Stimulated activated CD4-positive, alpha-beta T cell treated with anti-CD3 and anti-CD28 coated beads, Interleukin-15, amount 100 ng/mL, for 48 hours (primary cell): ENCODE data around the gene FARP1.

Experiments used
- DNase-seq, 2 donors: peaks; one replicate each; pipeline ENCODE4 v3.0.0-alpha.2; 2020; ENCODE audit warnings: low read depth in 2 of 2

FARP1 gene

GRCh38 chr13:98332222-98332621 is 189.3 kb downstream of the FARP1 start:
- no peak for DNase-seq

DNA sequence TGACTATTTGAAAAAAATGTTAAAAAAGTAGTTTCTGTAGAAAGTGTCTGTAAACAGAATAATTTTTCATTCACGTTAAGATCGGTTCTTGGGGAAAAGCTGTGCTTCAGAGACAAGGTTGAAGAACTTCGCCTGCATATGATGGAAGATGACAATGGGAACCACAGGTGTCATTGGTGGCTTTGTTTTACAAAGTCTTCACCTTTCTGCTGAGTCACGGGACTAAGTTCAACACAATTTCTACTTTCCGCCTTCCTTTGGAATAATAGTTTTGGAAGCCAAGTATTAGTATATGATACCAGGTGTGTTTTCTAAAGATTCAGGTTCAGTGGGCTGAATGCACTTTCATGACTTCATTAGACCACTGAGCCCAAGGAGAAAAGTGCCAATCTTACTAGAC is 189.8 kb downstream of the FARP1 start:
- DNase-seq, result no peak

- DNase-seq, result no peak
Observed at GRCh38 chr13:98333486-98333885, 190.6 kb downstream of the FARP1 start.

DNA sequence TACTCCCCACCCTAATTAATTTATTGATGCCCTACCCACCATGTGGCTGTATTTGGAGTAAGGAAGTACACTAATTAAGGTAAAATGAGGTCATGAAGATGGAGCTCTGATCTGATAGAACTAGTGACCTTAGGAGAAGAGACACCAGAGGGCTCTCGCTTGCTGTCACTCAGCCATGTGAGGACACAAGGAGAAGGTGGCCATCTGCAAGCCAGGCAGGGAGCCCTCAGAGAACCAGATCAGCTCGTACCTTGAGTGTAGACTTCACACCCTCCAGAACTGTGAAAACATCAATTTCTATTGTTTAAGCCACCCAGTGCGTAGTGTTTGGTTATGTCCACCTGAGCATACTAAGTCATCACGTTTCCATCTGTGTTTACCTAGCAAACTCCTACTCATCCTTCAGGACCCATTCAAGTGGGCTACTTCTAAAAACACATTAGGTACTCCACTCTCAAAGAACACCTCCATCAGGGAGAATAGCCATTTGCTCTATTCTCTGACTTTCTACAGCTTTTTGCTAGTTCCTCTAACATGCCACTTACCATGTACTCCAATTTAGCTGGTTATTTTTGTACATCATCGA is 191.8 kb downstream of the FARP1 start:
- DNase-seq, result no peak

DNA sequence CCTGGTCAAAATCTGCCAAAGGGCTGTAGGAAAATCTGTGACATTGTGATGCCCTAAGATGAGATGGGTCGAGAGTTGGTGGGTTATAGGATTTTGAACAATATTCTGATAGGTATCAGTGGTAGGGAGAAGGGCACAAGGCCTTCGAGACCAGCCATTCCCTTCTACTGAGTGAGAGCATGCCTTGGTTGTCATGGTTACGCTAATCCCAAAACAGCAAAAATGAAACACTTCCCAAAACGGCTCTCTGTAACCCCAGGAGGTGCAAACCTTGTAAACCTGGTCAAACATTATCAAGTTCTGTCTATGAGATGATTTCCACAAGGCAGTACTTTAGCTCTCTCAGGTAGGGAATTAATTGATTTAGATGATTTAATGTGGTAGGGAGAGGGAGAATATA is 192.8 kb downstream of the FARP1 start:
- DNase-seq, result no peak

GRCh38 chr13:98338310-98338709 is 195.4 kb downstream of the FARP1 start:
- no peak for DNase-seq

DNA sequence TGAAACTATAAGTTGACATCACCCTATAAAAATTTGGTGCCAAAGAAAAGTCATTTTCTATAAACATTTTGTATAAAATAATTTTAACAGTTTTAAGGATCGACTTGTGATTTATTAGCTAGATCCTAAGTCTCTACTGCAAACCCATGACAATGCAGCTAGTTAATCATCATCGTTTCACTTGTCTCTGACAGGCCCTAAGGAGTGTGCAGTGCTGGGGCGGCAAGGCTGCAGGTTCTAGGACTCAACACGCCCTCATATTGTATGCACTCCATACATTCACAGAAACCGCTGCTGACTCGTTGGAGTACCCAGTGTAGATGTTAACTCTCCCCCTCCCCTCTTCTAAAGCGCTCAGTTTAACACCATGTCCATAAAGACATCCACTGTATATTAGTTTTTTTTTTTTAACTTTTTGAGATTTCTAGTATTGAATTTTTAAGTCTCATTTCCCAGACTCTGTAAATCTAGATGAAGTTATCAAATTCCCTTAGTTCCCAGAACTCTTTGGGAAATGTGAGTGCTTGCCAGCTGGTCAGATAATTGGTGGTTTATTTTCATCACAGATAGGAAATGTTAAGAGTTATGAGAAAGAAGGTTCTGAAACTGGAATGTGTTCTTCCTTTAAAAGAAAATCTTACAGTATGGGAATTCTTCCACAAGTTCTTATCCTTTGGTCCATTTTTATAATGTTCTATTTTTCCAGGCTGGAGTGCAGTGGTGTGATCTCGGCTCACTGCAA is 197.0 kb downstream of the FARP1 start:
- DNase-seq, result no peak

DNA sequence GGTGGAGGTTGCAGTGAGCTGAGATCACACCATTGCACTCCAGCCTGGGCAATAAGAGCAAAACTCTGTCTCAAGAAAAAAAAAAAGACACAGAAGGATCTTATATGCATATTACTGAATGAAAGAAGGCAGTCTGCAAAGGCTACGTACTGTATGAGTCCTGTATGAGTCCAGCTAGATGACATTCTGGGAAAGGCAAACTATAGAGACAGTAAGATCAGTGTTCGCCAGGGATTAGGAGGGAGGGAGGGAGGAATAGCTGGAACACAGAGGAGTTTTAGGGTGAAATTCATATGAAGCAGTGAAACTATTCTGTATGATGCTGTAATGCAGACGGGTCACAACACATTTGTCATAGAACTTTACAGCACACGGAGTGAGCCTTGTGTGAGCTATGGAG is 200.1 kb downstream of the FARP1 start:
- DNase-seq, result no peak

DNA sequence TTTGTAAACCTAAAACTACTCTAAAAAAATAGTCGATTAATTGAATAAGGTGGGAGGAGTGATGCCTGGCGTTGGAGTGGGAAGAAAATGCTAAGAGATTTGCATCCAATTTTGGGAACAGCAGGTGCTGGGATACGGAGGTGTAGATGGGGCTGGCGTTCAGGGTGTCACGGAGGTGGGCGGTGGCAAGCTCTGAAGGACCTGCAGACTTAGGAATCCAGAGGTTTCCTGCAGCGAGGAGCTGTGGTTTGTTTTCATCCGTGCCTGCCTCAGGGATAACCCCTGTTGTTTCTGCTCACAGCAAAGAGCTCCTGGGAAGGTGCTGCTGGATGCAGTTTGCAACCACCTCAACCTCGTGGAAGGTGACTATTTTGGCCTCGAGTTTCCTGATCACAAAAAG is 200.6 kb downstream of the FARP1 start:
- no peak for DNase-seq

GRCh38 chr13:98344392-98344791 is 201.5 kb downstream of the FARP1 start:
- DNase-seq, result no peak

DNA sequence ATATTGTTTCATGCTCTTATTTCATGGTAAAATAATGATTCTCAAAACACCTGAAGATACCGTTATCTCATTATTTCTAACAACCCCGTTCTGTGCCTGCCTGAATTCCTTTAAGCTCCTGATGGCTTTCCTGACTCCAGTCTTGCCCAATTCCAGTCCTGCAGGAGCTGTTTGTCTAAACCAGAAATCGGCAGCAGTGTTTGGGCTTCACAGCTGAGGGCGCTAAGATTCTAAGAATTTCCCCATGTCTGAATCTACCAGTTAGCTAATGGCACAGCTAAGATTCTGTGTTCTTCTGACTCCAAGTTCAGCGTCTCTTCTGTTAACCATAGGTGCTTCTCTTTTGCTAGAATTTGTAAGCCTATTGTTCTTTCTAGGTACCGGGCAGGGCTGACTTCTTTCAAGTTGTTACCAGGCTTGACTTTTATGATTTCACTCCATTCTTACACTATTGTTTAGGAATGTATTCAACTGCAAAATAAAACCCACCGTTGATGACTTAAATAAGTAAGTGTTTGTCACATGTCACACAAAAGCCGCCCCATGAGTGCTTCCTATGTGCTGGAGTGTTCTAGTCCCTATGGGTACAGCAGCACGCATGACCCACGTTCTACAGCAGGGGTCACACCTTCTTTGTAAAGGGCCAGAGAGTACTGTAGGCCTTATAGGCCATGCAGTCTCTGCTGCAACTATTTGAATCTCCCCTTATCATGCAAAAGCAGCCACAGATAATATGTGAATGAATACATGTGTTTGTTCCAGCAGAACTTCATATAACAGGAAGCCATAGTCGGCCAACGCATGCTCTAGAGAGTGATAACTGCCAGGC is 202.4 kb downstream of the FARP1 start:
- no peak for DNase-seq

GRCh38 chr13:98346904-98347636 is 204.2 kb downstream of the FARP1 start:
- no peak for DNase-seq

GRCh38 chr13:98347756-98348155 is 204.9 kb downstream of the FARP1 start:
- no peak for DNase-seq

DNA sequence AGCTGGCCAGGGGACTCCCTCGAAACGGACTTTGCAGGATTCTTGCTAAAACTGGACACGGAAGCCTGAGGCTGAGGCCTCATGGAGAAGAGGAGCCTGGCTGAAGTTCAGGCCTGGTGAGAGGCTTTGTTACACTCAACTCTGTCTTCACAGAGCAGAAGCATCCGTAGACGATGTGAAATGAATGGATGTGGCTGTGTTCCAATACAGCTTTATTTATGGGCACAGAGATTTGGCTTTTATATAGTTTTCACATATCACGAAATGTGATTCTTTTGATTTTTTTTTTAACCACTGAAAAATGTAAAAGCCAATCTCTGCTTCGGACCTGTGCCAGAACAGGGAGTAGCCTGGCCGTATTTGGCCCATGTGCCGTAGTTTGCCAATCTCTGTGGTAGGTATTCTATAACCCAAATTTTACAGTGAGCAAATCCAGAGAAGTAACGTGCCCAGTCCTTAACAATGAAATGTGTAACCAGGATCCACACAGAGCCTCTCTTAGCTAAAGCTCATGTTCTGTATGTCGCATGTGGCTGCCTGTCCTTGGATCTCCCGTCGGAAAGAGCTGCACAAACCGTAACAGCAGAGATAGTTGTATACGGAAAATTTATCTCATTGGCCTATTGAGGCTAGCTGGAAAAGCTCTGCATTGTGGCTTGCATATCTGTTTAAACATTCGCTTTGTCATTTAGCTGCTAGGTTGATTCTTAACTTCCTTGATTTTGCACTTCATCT is 205.7 kb downstream of the FARP1 start:
- DNase-seq, result no peak

DNA sequence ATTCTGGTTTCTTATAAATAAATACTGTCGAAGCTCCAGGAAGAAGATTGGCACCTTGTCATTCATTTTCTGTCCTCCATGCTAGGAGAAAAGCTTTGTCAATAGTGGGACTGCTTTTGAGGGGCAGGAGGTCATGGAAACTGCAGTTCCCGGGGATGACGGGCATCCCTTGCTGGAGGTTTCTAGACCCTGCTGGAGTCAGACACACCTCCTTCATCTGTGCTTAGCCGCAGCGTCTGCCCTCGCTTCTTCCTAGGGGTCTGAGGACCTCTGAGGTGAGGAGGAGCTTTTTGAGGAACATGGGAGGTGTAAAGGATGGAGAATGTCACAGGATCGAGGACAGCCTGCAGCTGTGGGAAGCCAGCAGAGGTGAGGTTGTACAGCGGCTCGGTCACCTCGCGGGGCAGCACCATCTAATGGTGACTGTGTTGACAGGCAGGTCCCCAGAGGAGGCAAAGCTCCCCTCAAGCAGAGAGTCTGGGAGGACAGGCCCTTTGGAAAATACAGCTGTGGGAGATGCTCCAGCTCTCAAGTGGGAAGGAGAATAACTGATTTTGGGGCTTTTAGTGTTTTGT is 206.9 kb downstream of the FARP1 start:
- no peak for DNase-seq

GRCh38 chr13:98350746-98351330 is 207.9 kb downstream of the FARP1 start:
- no peak for DNase-seq

DNA sequence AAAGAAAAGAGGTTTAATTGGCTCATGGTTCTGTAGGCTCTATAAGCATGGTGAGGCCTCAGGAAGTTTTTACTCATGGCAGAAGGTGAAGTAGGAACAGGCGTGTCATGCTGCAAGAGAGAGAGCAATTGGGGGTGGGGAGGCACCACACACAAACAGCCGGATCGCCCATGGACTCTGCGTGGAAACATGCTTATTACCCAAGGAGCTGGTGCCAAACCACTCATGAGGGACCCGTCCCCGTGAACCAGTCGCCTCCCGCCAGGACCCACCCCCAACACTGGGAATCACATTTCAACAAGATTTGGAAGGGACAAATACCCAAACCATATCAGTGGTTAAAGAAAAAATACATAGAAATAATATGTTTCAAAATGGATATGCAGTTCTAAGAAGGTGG is 208.7 kb downstream of the FARP1 start:
- DNase-seq, result no peak

GRCh38 chr13:98352226-98352625 is 209.3 kb downstream of the FARP1 start:
- DNase-seq, result no peak

DNA sequence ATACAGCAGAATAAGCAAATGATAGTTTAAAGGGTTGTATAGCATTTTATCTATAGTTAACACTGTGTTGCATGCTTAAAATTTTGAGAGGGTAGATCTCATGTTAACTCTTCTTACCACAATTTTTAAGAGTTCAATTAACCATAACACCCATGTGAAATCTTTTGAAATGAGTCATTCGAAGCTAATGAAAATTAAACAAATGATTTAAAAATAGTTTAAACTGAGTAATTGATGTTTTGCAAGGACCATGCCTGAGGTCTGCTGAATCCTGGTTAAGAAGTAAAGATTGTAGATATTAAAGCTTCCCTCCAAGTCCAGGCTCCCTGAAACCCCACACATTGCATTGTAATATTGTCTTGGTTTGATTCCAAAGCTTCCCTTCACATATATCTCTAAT is 210.9 kb downstream of the FARP1 start:
- DNase-seq, result no peak

- DNase-seq, result no peak
Observed at GRCh38 chr13:98358937-98359336, 216.0 kb downstream of the FARP1 start.

DNA sequence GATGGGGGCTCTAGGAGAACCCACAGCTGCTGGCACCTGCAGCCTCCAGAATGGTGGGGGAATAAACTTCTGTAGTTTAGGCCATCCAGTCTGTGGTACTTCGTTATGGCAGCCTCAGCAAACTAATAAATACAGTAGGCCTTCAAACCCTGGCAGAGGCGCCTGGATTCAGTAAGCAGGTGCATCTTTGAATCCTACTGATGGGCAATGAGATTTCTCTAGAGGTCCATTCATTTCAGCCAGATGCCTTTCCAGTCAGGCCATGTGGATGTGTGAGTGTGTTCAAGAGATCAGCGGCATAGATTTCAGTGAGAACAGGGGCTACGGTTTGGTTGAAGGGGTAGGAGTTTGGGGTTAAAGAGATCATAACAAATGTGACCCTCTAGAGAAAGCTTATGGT is 217.7 kb downstream of the FARP1 start:
- no peak for DNase-seq
